NCI-H82 (cell line): ENCODE data around the gene FAM187B.
A peak's percentile ranks its signal among the peaks of the same experiment; 100 is the strongest.
"Not testable (repeated sequence)": the region's sequence is repeated elsewhere in the genome, so short reads cannot be mapped to it uniquely, and the experiment has no call there.

ENCODE experiments used
- DNase-seq: peaks from one replicate; lab custom pipeline; 2025; lab: John Stamatoyannopoulos, UW

Gene FAM187B

GRCh38 chr19:35236638-35237400 lies 8.3 kb upstream of the FAM187B start:
- DNase-seq: peak; percentile 55

DNA sequence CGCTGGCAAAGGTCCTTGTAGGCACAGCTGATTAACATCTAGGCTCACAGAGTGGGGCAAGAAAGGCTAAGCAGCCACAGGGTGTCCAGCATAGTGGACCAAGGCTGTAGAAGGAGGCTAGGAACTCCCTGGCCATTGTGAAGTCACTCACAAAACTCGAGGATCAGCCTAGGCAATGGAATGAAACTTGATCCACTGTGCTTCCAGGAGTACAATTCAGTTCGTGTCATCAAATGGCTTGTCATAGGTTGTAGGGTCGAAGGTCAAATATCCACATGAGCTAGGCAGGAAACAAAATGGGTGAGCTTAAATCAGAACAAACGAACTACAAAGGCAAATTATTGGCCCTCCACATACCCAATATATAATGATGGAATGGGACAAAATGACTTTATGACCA lies 4.4 kb upstream of the FAM187B start:
- DNase-seq: no peak

- DNase-seq: no peak
Observed at GRCh38 chr19:35231956-35232645, 3.6 kb upstream of the FAM187B start.

DNA sequence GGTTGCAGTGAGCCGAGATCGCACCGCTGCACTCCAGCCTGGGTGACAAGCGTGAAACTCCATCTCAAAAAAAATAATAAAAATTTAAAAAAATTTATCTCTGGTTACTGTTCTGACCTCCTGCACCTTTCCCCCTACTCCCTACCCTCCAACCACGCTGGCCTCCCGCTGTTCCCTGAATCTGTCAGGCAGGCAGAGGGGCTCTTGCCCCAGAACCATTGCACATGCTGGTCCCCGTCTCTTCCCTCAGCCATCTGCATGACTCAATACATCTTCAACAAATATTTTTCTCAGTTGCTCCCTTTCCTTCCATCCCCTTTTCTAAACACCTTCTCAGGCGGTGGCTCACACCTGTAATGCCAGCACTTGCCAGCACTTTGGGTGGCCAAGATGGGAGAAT lies 1.1 kb upstream of the FAM187B start:
- DNase-seq: no peak

GRCh38 chr19:35226748-35227147 lies 1.8 kb downstream of the FAM187B start:
- no peak for DNase-seq

DNA sequence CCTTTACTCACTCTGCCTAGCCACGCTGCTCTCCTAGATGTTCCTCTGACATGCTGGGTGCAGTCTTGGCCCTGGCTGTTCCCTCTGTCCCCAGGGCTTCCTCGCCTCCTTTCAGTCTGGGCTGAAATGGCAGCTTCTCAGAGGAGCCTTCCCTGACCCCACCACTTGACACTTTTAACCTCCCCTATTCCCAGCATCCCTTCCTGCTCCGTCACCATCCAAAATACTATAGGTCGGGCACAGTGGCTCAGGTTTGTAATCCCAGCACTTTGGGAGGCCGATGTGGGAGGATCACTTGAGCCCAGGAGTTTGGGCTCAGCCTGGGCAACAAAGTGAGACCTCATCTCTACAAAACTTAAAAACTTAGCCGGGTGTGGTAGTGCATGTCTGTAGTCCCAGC lies 2.6 kb downstream of the FAM187B start:
- no peak for DNase-seq

DNA sequence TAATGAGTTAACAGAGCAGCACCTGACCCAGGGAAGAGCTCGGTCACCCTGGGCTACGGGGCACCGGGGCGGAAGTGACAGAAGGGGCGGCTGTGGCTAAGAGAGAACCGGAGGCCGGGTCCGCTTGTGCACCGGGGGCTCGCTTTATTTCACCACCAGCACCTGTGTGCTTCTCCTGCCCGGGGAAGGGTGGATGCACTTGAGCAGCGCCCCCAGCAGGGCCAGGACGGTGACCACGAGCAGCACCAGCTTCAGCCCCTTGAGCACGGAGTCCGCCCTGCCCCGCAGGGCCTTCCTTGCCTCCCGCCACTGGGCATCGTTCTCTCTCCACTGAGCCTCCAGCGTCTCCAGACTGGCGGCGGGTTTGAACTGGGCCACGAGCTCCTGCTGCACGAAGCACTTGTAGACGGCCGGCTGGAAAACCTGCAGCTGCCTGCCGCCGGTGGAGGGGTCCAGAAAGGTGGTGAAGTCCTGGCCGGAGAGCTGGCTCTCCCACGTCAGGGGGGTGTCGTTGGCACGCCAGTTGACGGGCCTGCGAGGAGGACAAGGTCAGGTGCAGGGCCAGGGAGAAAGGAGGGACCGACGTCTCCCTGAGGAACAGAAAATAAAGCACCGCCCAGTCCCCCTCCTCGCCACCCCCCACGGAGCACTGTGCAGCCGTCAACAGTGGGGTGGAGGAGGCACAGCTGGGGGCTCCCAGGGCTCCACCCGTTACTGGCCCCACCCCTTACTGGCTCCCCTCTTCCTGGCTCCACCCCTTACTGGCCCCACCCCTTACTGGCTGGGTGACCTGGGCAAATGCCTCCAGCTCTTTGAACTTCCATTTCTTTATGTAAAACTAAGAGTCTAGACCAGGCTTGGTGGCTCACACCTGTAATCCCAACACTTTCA lies 3.6 kb downstream of the FAM187B start:
- no peak for DNase-seq

- DNase-seq: no peak
Observed at GRCh38 chr19:35223862-35224505, 4.6 kb downstream of the FAM187B start.

GRCh38 chr19:35223084-35223790 lies 5.3 kb downstream of the FAM187B start:
- DNase-seq: no peak

GRCh38 chr19:35222373-35223015 lies 6.0 kb downstream of the FAM187B start:
- DNase-seq: no peak

GRCh38 chr19:35220973-35221590 lies 7.5 kb downstream of the FAM187B start:
- DNase-seq: not testable (repeated sequence)

DNA sequence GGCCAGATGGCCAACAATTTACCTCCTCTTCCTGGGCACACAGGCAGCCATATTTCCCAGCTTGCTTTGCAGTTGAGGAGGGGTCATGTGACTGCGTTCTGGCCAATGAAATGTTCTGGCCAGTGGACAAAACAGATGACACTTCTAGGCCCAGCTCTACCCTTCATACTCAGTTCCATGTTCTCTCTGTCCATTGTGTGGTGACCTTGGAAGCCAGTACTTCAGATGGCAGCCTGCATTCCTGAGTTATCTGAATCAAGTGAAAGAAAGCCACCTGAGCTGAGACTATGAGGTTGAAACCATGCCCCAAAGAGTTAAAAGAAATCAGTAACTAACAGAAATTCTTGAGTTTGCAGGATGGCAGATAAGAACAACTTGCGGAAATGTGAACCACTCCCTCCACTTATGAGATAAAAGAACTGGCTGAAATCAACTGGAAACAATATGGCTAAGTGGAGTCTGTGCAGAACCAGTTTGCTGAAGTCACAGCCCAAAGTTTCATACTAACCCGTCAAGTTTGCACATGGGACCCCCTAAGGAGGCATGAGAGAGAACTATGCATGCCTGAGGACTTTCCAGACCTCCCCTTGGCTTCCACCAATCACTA lies 8.1 kb downstream of the FAM187B start:
- DNase-seq: no peak

GRCh38 chr19:35219008-35219407 lies 9.5 kb downstream of the FAM187B start:
- DNase-seq: no peak

- DNase-seq: no peak
Observed at GRCh38 chr19:35217649-35217990, 10.9 kb downstream of the FAM187B start.

GRCh38 chr19:35216833-35217648 lies 11.5 kb downstream of the FAM187B start:
- no peak for DNase-seq

- no peak for DNase-seq
Observed at GRCh38 chr19:35216016-35216832, 12.3 kb downstream of the FAM187B start.

DNA sequence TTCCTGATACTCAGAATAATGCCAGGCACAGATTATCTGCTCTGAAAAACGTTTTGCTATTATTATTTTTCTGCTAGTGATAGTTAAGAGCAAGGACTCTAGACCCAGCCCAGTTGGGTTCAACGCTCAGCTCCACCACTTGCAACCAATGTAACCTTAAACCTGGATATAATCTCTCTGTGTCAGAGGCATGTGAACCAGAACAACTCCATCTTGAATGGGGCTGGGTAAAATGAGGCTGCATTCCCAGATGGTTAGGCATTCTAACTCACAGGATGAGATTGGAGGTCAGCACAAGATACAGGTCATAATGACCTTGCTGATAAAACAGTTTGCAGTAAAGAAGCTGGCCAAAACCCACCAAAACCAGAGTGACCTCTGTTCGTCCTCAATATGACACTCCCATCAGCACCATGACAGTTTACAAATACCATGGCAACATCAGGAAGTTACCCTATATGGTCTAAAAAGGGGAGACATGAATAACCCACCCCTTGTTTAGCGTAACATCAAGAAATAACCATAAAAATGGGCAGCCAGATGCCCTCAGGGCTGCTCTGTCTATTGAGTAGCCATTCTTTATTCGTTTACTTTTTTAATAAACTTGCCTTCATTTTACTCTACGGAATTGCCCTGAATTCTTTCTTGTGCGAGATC lies 13.6 kb downstream of the FAM187B start:
- DNase-seq: no peak
